HCT116 (cell line): ENCODE data around the gene CYP11A1. TPM values are rescaled to one million over a fixed set of nuclear protein-coding genes. Genes with fewer than 3 reads are reported as not detected.

Source experiments
- ATAC-seq: fragments of 200-7000 bp; cut with Tn5 transposase; 2 replicates; pipeline ENCODE4 v1.9.1; 2020; ENCODE audit warnings: mild to moderate bottlenecking, moderate library complexity
- BruUV-seq: library from RNA; stranded (reverse); fragments of 400-500 nt; replicated peaks from 2 replicates; lab custom pipeline; 2021; lab: Mats Ljungman, UMichigan
- CTCF ChIA-PET: fragments of 300-600 bp; sonication (Branson Sonifier 250); formaldehyde crosslinking; loops from one replicate; lab custom pipeline; 2021; ENCODE audit warnings: antibody characterized with exemption; lab: Charles Lee
- POLR2A ChIA-PET: fragments of 300-600, 350-600 bp; sonication (Branson Sonifier 250); formaldehyde crosslinking; loops from one replicate; lab custom pipeline; 2021; ENCODE audit warnings: antibody characterized with exemption; lab: Charles Lee
- RAD21 ChIA-PET, 2 experiments: fragments of 300-600 bp; sonication (Branson Sonifier 250); formaldehyde crosslinking; loops; one replicate each; lab custom pipeline; 2023; ENCODE audit warnings: low total read pairs in 2 of 2; ENCODE audit not compliant: uncharacterized antibody in 2 of 2, unreplicated experiment in 2 of 2, low non-redundant PET in 1 of 2; lab: Charles Lee
- DNase-seq: peaks from one replicate; pipeline ENCODE4 v3.0.0-alpha.2; 2010; ENCODE audit warnings: low read depth, low spot score
- H2AFZ ChIP-seq: fragments of 200-600 bp; shearing (Covaris generic), sonication (generic); 2 replicates; pipeline ENCODE4 v1.6.1; 2017; ENCODE audit warnings: low read depth, mixed run types, mixed read lengths, antibody characterized with exemption, low read length; ENCODE audit not compliant: poor library complexity, severe bottlenecking
- H3K27ac ChIP-seq: 2 replicates; pipeline ENCODE4 v1.5.1; 2012; ENCODE audit warnings: low read depth, low read length
- H3K27me3 ChIP-seq: fragments of 200-600 bp; sonication (generic); 2 replicates; pipeline ENCODE4 v1.6.1; 2016; ENCODE audit warnings: mixed run types, low read length, mixed read lengths; ENCODE audit not compliant: insufficient read depth
- H3K36me3 ChIP-seq, 2 experiments: fragments of 200-500 bp in 1 of 2; fragments of 200-600 bp in 1 of 2; sonication (Bioruptor generic) in 1 of 2; sonication (generic) in 1 of 2; 2 replicates each; pipeline versions ENCODE4 v1.5.1 to v1.6.1; 2014 to 2016; ENCODE audit warnings: low read length in 2 of 2, inconsistent platforms in 1 of 2, mixed read lengths in 1 of 2, mixed run types in 1 of 2; ENCODE audit not compliant: insufficient read depth in 2 of 2, control insufficient read depth in 1 of 2
- H3K4me1 ChIP-seq, 2 experiments: fragments of 200-600 bp in 1 of 2; sonication (generic) in 1 of 2; 2 replicates each; pipeline versions ENCODE4 v1.5.1 to v1.6.1; 2012 to 2017; ENCODE audit warnings: low read length in 2 of 2, inconsistent platforms in 1 of 2, mild to moderate bottlenecking in 1 of 2, mixed read lengths in 1 of 2, mixed run types in 1 of 2, moderate library complexity in 1 of 2; ENCODE audit not compliant: insufficient read depth in 2 of 2, control insufficient read depth in 1 of 2
- H3K4me2 ChIP-seq: fragments of 200-600 bp; sonication (generic); 2 replicates; pipeline ENCODE4 v1.6.1; 2017; ENCODE audit warnings: mixed run types, low read length, mixed read lengths
- H3K4me3 ChIP-seq, 2 experiments: fragments of 200-600 bp in 1 of 2; sonication (generic) in 1 of 2; replicated peaks in 1 of 2; 2 replicates each; pipeline ENCODE4 v1.5.1; 2011 to 2016; ENCODE audit warnings: low read length in 2 of 2, control low read depth in 1 of 2, low read depth in 1 of 2, mild to moderate bottlenecking in 1 of 2, mixed read lengths in 1 of 2, mixed run types in 1 of 2
- H3K79me2 ChIP-seq: fragments of 200-600 bp; sonication (generic); 2 replicates; pipeline ENCODE4 v1.6.1; 2017; ENCODE audit warnings: mild to moderate bottlenecking, mixed run types, low read length, moderate library complexity, mixed read lengths; ENCODE audit not compliant: insufficient read depth
- H3K9ac ChIP-seq: fragments of 200-600 bp; sonication (generic); 2 replicates; pipeline ENCODE4 v1.6.1; 2016; ENCODE audit warnings: low read length, mixed read lengths
- H3K9me2 ChIP-seq: fragments of 200-600 bp; sonication (generic), shearing (Covaris generic); 2 replicates; pipeline ENCODE4 v1.6.1; 2017; ENCODE audit warnings: mixed run types, mild to moderate bottlenecking, moderate library complexity; ENCODE audit not compliant: insufficient read depth
- H3K9me3 ChIP-seq, 2 experiments: fragments of 200-500 bp in 1 of 2; fragments of 200-600 bp in 1 of 2; sonication (Bioruptor generic) in 1 of 2; sonication (generic) in 1 of 2; 2 replicates each; pipeline ENCODE4 v1.6.1; 2014 to 2017; ENCODE audit warnings: low read length in 2 of 2, mixed read lengths in 2 of 2, inconsistent platforms in 1 of 2, low read depth in 1 of 2, mild to moderate bottlenecking in 1 of 2, mixed run types in 1 of 2, moderate library complexity in 1 of 2; ENCODE audit not compliant: control insufficient read depth in 1 of 2, insufficient read depth in 1 of 2
- H4K20me1 ChIP-seq: fragments of 200-600 bp; sonication (generic), shearing (Covaris generic); 2 replicates; pipeline ENCODE4 v1.6.1; 2017; ENCODE audit warnings: mixed run types, mild to moderate bottlenecking, moderate library complexity; ENCODE audit not compliant: insufficient read depth
- CBX3 ChIP-seq: IDR thresholded peaks from 2 replicates; pipeline ENCODE4 v1.6.1; 2012; ENCODE audit warnings: low read depth
- CEBPB ChIP-seq: IDR thresholded peaks from 2 replicates; pipeline ENCODE4 v1.6.1; 2012; ENCODE audit warnings: low read depth
- CTCF ChIP-seq, 3 experiments: fragments of 200-600 bp in 1 of 3; sonication (generic) in 1 of 3; IDR thresholded peaks in 2 of 3; conservative IDR thresholded peaks in 1 of 3; 2 replicates each; pipeline ENCODE4 v1.5.1; 2012 to 2017; ENCODE audit warnings: low read depth in 2 of 3, low read length in 2 of 3, antibody characterized with exemption in 1 of 3, borderline replicate concordance in 1 of 3, control low read depth in 1 of 3, mild to moderate bottlenecking in 1 of 3, mixed read lengths in 1 of 3, mixed run types in 1 of 3, moderate library complexity in 1 of 3; ENCODE audit not compliant: insufficient read depth in 1 of 3
- EGR1 ChIP-seq: IDR thresholded peaks from 2 replicates; pipeline ENCODE4 v1.6.1; 2012; ENCODE audit warnings: low read depth
- EZH2 ChIP-seq: fragments of 200-600 bp; sonication (generic); IDR thresholded peaks from 2 replicates; pipeline ENCODE4 v1.6.1; 2017; ENCODE audit warnings: antibody characterized with exemption, mixed run types
- FOSL1 ChIP-seq: IDR thresholded peaks from 2 replicates; pipeline ENCODE4 v1.6.1; 2012; ENCODE audit warnings: low read depth
- JUND ChIP-seq: IDR thresholded peaks from 2 replicates; pipeline ENCODE4 v1.6.1; 2012
- POLR2A ChIP-seq: IDR thresholded peaks from 2 replicates; pipeline ENCODE4 v1.7.0; 2011; ENCODE audit warnings: borderline replicate concordance; ENCODE audit not compliant: insufficient read depth, insufficient read length; ENCODE audit errors: extremely low read depth
- RAD21 ChIP-seq: IDR thresholded peaks from 2 replicates; pipeline ENCODE4 v1.6.1; 2012; ENCODE audit warnings: low read depth, mild to moderate bottlenecking
- SIN3A ChIP-seq: IDR thresholded peaks from 2 replicates; pipeline ENCODE4 v1.6.1; 2012; ENCODE audit warnings: low read depth
- SP1 ChIP-seq: IDR thresholded peaks from 2 replicates; pipeline ENCODE4 v1.6.1; 2012; ENCODE audit warnings: low read depth
- ZNF274 ChIP-seq: fragments of 200-500 bp; sonication (Bioruptor generic); IDR thresholded peaks from 2 replicates; pipeline ENCODE4 v1.6.1; 2014; ENCODE audit warnings: mild to moderate bottlenecking, low read depth, low read length, inconsistent platforms
- intact Hi-C: fragments of 100-400 bp; cut with micrococcal nuclease; formaldehyde crosslinking; loops from 2 replicates; pipeline ENCODE4 v1.10.0; 2022
- total RNA-seq: library from RNA; stranded (reverse); gene quantifications from one replicate; pipeline ENCODE4 v1.2.1, GENCODE V29; 2021; ENCODE audit not compliant: unreplicated experiment
- TF ChIP-seq, protein P1 (sequence below): IDR thresholded peaks from 2 replicates; pipeline ENCODE4 v1.6.1; 2011; ENCODE audit warnings: mild to moderate bottlenecking, low read length, moderate library complexity; ENCODE audit not compliant: insufficient replicate concordance; ENCODE audit errors: extremely low read depth

Gene CYP11A1
- total RNA-seq, 1 experiment from 2014 or later = 0.57 TPM

DNA sequence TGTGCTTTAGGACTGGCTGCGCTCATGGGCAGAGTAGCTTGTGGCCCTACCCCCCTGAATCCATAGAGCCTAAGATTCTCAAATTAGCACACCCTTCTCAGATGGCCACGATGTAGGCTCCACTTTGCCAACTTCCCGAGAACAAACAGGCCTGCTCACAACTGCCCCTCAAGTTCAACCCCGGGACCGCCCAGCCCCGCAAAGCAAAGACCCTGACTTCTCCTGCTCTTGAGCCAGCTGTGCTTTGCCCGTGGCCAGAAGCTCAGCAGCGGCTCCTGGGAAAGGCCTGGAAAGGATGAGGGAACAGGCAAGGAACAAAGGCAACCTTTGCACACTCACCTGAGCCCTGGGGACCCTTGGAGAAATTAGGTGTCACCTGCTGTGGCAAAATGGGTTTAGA, 32.0 kb downstream of the CYP11A1 start:
- H4K20me1 ChIP-seq = no peaks in the 10 kb centered on the region
- no peak for DNase-seq
- no peak for ATAC-seq
- ChIA-PET RAD21 (no interaction called here), CTCF (interaction anchor here (1.3 kb wide), 1 partner anchor 13 kb away, joined by 3 read pairs; no protein-coding TSS in a partner anchor)
- no peaks in the 10 kb centered on the region for H3K36me3 ChIP-seq
- no TSS peak for BruUV-seq
- no peaks in the 10 kb centered on the region for H3K9me2 ChIP-seq
- H3K4me2 ChIP-seq = no peak overlapping the region
- no peaks in the 10 kb centered on the region for H3K9me3 ChIP-seq
- H3K79me2 ChIP-seq = no peaks in the 10 kb centered on the region
- H3K27ac ChIP-seq = no peak overlapping the region
- intact Hi-C loops = no loop called here
- H3K4me3 ChIP-seq = no peak overlapping the region
- no peak for TF ChIP-seq CBX3
- TF ChIP-seq, protein P1, sequence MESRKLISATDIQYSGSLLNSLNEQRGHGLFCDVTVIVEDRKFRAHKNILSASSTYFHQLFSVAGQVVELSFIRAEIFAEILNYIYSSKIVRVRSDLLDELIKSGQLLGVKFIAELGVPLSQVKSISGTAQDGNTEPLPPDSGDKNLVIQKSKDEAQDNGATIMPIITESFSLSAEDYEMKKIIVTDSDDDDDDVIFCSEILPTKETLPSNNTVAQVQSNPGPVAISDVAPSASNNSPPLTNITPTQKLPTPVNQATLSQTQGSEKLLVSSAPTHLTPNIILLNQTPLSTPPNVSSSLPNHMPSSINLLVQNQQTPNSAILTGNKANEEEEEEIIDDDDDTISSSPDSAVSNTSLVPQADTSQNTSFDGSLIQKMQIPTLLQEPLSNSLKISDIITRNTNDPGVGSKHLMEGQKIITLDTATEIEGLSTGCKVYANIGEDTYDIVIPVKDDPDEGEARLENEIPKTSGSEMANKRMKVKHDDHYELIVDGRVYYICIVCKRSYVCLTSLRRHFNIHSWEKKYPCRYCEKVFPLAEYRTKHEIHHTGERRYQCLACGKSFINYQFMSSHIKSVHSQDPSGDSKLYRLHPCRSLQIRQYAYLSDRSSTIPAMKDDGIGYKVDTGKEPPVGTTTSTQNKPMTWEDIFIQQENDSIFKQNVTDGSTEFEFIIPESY = no peak
- no peak for TF ChIP-seq CTCF (IDR thresholded peaks at IDR 0.05 in 2 of 3, conservative IDR thresholded peaks at IDR 0.05 in 1 of 3; ENCODE audit: borderline replicate concordance in 1 of 3, insufficient read depth in 1 of 3, low read depth in 2 of 3, low read length in 2 of 3)
- no peak for TF ChIP-seq POLR2A
- TF ChIP-seq EZH2 = no peak
- TF ChIP-seq EGR1 = no peak
- no peak for TF ChIP-seq ZNF274
- no peak for TF ChIP-seq RAD21
- TF ChIP-seq FOSL1 = no peak
- TF ChIP-seq CEBPB = no peak
- TF ChIP-seq SP1 = no peak
- no peak for TF ChIP-seq JUND
- no peak for TF ChIP-seq SIN3A
- TF ChIP-seq, all 23 proteins: peak for 0
- POLR2A ChIA-PET = no interaction called here
- H3K27me3 ChIP-seq = no peaks in the 10 kb centered on the region
- H3K9ac ChIP-seq = no peak overlapping the region
- H2AFZ ChIP-seq = no peak overlapping the region
- no peaks in the 10 kb centered on the region for H3K4me1 ChIP-seq
